ENCODE results near the gene PXMP4. TPM values are rescaled to one million over a fixed set of nuclear protein-coding genes. Genes with fewer than 3 reads are reported as not detected.

PXMP4 gene
- total RNA-seq, 1 experiment from 2014 or later, result 12.0 TPM

- Histone ChIP-seq H3K36me3 (ENCODE audit: control insufficient read depth, insufficient read depth, low read length) (no peaks in the 10 kb centered on the region), H3K27me3 (ENCODE audit: control insufficient read depth, insufficient read depth, low read length) (no peaks in the 10 kb centered on the region), H3K9me3 (ENCODE audit: control insufficient read depth, insufficient read depth, low read depth, low read length) (peaks cover 5% of the 10 kb centered on the region; the same call in 1 of the 2 replicates), H3K27ac (ENCODE audit: low read length) (no peak overlapping the region), H3K4me1 (ENCODE audit: control insufficient read depth, insufficient read depth, low read length) (peaks cover 13% of the 10 kb centered on the region), H3K4me3 (ENCODE audit: low read depth in 2 of 2, low read length in 2 of 2) (no peak overlapping the region)
- no TSS peak for BruUV-seq (replicated peaks)
- intact Hi-C loops (cut with micrococcal nuclease; ENCODE audit: unreplicated experiment), result no loop called here
- TF ChIP-seq, protein P1, sequence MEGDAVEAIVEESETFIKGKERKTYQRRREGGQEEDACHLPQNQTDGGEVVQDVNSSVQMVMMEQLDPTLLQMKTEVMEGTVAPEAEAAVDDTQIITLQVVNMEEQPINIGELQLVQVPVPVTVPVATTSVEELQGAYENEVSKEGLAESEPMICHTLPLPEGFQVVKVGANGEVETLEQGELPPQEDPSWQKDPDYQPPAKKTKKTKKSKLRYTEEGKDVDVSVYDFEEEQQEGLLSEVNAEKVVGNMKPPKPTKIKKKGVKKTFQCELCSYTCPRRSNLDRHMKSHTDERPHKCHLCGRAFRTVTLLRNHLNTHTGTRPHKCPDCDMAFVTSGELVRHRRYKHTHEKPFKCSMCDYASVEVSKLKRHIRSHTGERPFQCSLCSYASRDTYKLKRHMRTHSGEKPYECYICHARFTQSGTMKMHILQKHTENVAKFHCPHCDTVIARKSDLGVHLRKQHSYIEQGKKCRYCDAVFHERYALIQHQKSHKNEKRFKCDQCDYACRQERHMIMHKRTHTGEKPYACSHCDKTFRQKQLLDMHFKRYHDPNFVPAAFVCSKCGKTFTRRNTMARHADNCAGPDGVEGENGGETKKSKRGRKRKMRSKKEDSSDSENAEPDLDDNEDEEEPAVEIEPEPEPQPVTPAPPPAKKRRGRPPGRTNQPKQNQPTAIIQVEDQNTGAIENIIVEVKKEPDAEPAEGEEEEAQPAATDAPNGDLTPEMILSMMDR (IDR thresholded peaks at IDR 0.05), result no peak
- TF ChIP-seq SIN3A (IDR thresholded peaks at IDR 0.05; ENCODE audit: borderline replicate concordance, insufficient read depth, low read depth, low read length) (no peak), TCF7L2 (IDR thresholded peaks at IDR 0.05; ENCODE audit: low read depth, low read length) (no peak), POLR2AphosphoS5 (IDR thresholded peaks at IDR 0.05; ENCODE audit: low read depth, low read length) (no peak)
- TF ChIP-seq, protein P2, sequence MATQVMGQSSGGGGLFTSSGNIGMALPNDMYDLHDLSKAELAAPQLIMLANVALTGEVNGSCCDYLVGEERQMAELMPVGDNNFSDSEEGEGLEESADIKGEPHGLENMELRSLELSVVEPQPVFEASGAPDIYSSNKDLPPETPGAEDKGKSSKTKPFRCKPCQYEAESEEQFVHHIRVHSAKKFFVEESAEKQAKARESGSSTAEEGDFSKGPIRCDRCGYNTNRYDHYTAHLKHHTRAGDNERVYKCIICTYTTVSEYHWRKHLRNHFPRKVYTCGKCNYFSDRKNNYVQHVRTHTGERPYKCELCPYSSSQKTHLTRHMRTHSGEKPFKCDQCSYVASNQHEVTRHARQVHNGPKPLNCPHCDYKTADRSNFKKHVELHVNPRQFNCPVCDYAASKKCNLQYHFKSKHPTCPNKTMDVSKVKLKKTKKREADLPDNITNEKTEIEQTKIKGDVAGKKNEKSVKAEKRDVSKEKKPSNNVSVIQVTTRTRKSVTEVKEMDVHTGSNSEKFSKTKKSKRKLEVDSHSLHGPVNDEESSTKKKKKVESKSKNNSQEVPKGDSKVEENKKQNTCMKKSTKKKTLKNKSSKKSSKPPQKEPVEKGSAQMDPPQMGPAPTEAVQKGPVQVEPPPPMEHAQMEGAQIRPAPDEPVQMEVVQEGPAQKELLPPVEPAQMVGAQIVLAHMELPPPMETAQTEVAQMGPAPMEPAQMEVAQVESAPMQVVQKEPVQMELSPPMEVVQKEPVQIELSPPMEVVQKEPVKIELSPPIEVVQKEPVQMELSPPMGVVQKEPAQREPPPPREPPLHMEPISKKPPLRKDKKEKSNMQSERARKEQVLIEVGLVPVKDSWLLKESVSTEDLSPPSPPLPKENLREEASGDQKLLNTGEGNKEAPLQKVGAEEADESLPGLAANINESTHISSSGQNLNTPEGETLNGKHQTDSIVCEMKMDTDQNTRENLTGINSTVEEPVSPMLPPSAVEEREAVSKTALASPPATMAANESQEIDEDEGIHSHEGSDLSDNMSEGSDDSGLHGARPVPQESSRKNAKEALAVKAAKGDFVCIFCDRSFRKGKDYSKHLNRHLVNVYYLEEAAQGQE (IDR thresholded peaks at IDR 0.05; ENCODE audit: insufficient read depth in 1 of 2, low read depth in 2 of 2, low read length in 1 of 2), result no peak
- in situ Hi-C loops (cut with HindIII; ENCODE audit: low pct_unique_long_range_greater_than_20kb, low sequenced_read_pairs), result no loop called here
- POLR2A ChIA-PET, result no interaction called here
- ATAC-seq (no peak), DNase-seq (ENCODE audit: low read depth, low spot score) (no peak)
- CTCF ChIA-PET, result no interaction called here
Measured at GRCh38 chr20:33736962-33737361, 16.9 kb upstream of the PXMP4 start.

DNA sequence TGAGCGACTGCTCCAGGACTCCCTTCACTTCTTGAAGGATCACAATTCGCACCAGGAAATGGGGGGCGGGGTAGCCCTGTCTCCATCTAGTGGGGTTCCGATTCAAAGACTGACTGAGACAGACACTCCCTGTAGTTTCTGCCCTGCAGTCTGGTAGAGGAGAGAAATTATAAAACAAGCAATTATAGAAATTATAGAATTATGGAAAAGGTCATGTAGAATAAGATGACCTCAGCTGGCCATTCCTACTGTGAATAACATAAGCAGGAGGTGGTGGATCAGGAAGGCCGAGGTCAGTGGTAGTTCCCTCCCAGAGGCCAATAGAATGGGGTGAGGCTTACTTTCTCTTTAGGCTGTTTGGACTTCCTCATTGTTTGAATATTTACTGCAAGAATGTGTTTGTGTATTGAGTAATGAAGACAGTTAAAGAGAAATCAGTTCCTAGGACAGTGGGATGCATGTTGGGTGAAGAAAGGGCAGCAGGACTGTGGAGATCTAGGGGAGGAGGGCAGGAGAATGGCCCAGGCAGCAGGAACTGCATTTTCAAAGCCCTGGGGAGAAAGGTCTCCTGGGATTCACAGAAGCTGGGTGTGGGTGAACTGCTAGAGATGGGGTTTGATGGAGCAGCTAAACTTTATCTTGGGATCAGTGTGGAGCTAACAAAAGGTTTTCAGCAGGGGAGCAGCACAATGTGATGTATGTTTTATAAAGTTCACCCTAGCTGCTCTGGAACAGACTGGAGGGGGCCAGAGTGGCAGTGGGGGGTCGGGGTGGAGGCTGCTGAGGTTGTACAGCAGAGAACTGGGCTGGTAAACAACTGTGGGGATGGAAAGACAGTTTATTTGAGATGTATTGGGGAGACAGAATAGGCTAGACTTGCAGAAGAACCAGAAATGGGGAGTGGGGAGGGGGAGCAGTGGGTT lies 13.8 kb upstream of the PXMP4 start:
- Histone ChIP-seq H3K36me3 (ENCODE audit: control insufficient read depth, insufficient read depth, low read length) (no peaks in the 10 kb centered on the region), H3K27ac (ENCODE audit: low read length) (peak overlapping the region; percentile 90), H3K4me3 (ENCODE audit: low read depth in 2 of 2, low read length in 2 of 2) (peak overlapping the region; percentile 2 to 83; a peak in 3 of 4 replicates), H3K27me3 (ENCODE audit: control insufficient read depth, insufficient read depth, low read length) (no peaks in the 10 kb centered on the region), H3K9me3 (ENCODE audit: control insufficient read depth, insufficient read depth, low read depth, low read length) (peaks cover 5% of the 10 kb centered on the region; the same call in 1 of the 2 replicates), H3K4me1 (ENCODE audit: control insufficient read depth, insufficient read depth, low read length) (peaks cover 13% of the 10 kb centered on the region)
- intact Hi-C loops (cut with micrococcal nuclease; ENCODE audit: unreplicated experiment), result no loop called here
- TSS peak; percentile 67 for BruUV-seq (replicated peaks)
- ChIA-PET POLR2A (interaction anchor here (0.6 to 1.0 kb wide), 2 partner anchors 8 kb away, joined by 4 to 5 read pairs; no protein-coding TSS in a partner anchor), CTCF (no interaction called here)
- TF ChIP-seq, protein P2 (IDR thresholded peaks at IDR 0.05; ENCODE audit: insufficient read depth in 1 of 2, low read depth in 2 of 2, low read length in 1 of 2), result no peak
- TF ChIP-seq POLR2AphosphoS5 (IDR thresholded peaks at IDR 0.05; ENCODE audit: low read depth, low read length), result 0 out of 2 replicates have a peak, but pooled peaks have one; percentile 46
- no peak for TF ChIP-seq SIN3A (IDR thresholded peaks at IDR 0.05; ENCODE audit: borderline replicate concordance, insufficient read depth, low read depth, low read length)
- in situ Hi-C loops (cut with HindIII; ENCODE audit: low pct_unique_long_range_greater_than_20kb, low sequenced_read_pairs), result no loop called here
- peak; percentile 36 for ATAC-seq
- DNase-seq (ENCODE audit: low read depth, low spot score), result no peak
